Esophagus mucosa (tissue), 1 donor: ENCODE data around the gene ZNF407. TPM values are rescaled to one million over a fixed set of nuclear protein-coding genes. Genes with fewer than 3 reads are reported as not detected.

ENCODE experiments used
- ATAC-seq: fragments of 200-7000 bp; cut with Tn5 transposase; one replicate; pipeline ENCODE4 v1.9.1; 2020
- total RNA-seq: library from RNA; stranded (reverse); gene quantifications from one replicate; pipeline ENCODE4 v1.2.4, GENCODE V29; 2023
- donor health status: DM: yes; HTN: yes; CAD: no.

The ZNF407 gene
- total RNA-seq, 1 donor from 2014 or later, result 6.3 TPM

GRCh38 chr18:75108579-75109318, 511.1 kb downstream of the ZNF407 start:
- no peak for ATAC-seq

- no peak for ATAC-seq
Observed at GRCh38 chr18:75109319-75109691, 511.6 kb downstream of the ZNF407 start.

- ATAC-seq, result no peak
Observed at GRCh38 chr18:75109819-75110218, 512.1 kb downstream of the ZNF407 start.

GRCh38 chr18:75110311-75110710, 512.6 kb downstream of the ZNF407 start:
- no peak for ATAC-seq

- no peak for ATAC-seq
Observed at GRCh38 chr18:75110846-75111415, 513.3 kb downstream of the ZNF407 start.

GRCh38 chr18:75111760-75112159, 514.1 kb downstream of the ZNF407 start:
- no peak for ATAC-seq

GRCh38 chr18:75112186-75113096, 514.8 kb downstream of the ZNF407 start:
- ATAC-seq, result no peak

- no peak for ATAC-seq
Observed at GRCh38 chr18:75113455-75113854, 515.8 kb downstream of the ZNF407 start.

GRCh38 chr18:75114231-75114764, 516.6 kb downstream of the ZNF407 start:
- ATAC-seq, result no peak

Other genes starting within 250 kb of the ZNF407 start
- gene DIPK1C, start 140.6 kb upstream of the ZNF407 start, total RNA-seq, result not detected
- 185 TPM for gene CNDP2, start 101.5 kb upstream of the ZNF407 start, total RNA-seq
- not detected for gene CNDP1, start 63.4 kb upstream of the ZNF407 start, total RNA-seq